Activated CD4-positive, alpha-beta T cell treated with anti-CD3 and anti-CD28 coated beads, Interleukin-2, amount 10 ng/mL, durations not matched to agents 24 days and 14 days (primary cell): ENCODE measurements around the gene SERINC4. TPM values are rescaled to one million over a fixed set of nuclear protein-coding genes. Genes with fewer than 3 reads are reported as not detected.
A peak's percentile ranks its signal among the peaks of the same experiment; 100 is the strongest.
"Not testable (repeated sequence)": the region's sequence is repeated elsewhere in the genome, so short reads cannot be mapped to it uniquely, and the experiment has no call there.

Experiments
- DNase-seq: peaks from one replicate; pipeline ENCODE4 v3.0.0; 2022
- H3K27ac Mint-ChIP-seq: one replicate; pipeline ENCODE4 v1.8.0; 2022; ENCODE audit warnings: mild to moderate bottlenecking, mixed read lengths
- H3K27me3 Mint-ChIP-seq: one replicate; pipeline ENCODE4 v1.8.0; 2022; ENCODE audit warnings: mixed read lengths
- H3K36me3 Mint-ChIP-seq: one replicate; pipeline ENCODE4 v1.8.0; 2022; ENCODE audit warnings: low read depth, mild to moderate bottlenecking, mixed read lengths
- H3K4me1 Mint-ChIP-seq: one replicate; pipeline ENCODE4 v1.8.0; 2021; ENCODE audit warnings: mixed read lengths
- H3K4me3 Mint-ChIP-seq: one replicate; pipeline ENCODE4 v1.8.0; 2022; ENCODE audit warnings: mild to moderate bottlenecking, moderate library complexity, mixed read lengths
- H3K9me3 Mint-ChIP-seq: one replicate; pipeline ENCODE4 v1.8.0; 2021; ENCODE audit warnings: mixed read lengths
- intact Hi-C: fragments of 100-400 bp; cut with micrococcal nuclease; formaldehyde crosslinking; loops from one replicate; pipeline ENCODE4 v1.15.1; 2023
- total RNA-seq: library from RNA; stranded (reverse); gene quantifications from 2 replicates; pipeline ENCODE4 v1.2.3, GENCODE V29; 2022

SERINC4 gene
- total RNA-seq, 1 donor from 2014 or later: 0.28 TPM

GRCh38 chr15:43815064-43815463 lies 15.0 kb upstream of the SERINC4 start:
- H3K9me3 Mint-ChIP-seq, DNase-seq, H3K4me3 Mint-ChIP-seq, H3K27me3 Mint-ChIP-seq, intact Hi-C loops: not testable (repeated sequence)
- Mint-ChIP-seq H3K27ac (peak overlapping the region; percentile 10), H3K4me1 (peaks cover 12% of the 10 kb centered on the region), H3K36me3 (peaks cover 55% of the 10 kb centered on the region)

GRCh38 chr15:43808960-43809678 lies 9.1 kb upstream of the SERINC4 start:
- no peak overlapping the region for H3K27ac Mint-ChIP-seq
- intact Hi-C loops: loop anchor here (10.0 kb wide), 1 partner anchor 624 kb away; the partner anchor contains the start of gene CCNDBP1
- no peaks in the 10 kb centered on the region for H3K9me3 Mint-ChIP-seq
- H3K4me1 Mint-ChIP-seq: peaks cover 11% of the 10 kb centered on the region
- DNase-seq: no peak
- H3K4me3 Mint-ChIP-seq: no peak overlapping the region
- H3K36me3 Mint-ChIP-seq: peaks cover 76% of the 10 kb centered on the region
- no peaks in the 10 kb centered on the region for H3K27me3 Mint-ChIP-seq

GRCh38 chr15:43808435-43808950 lies 8.5 kb upstream of the SERINC4 start:
- no peak for DNase-seq
- H3K4me3 Mint-ChIP-seq: no peak overlapping the region
- no peaks in the 10 kb centered on the region for H3K27me3 Mint-ChIP-seq
- no peak overlapping the region for H3K27ac Mint-ChIP-seq
- no peaks in the 10 kb centered on the region for H3K9me3 Mint-ChIP-seq
- intact Hi-C loops: loop anchor here (10.0 kb wide), 1 partner anchor 624 kb away; the partner anchor contains the start of gene CCNDBP1
- H3K36me3 Mint-ChIP-seq: peaks cover 73% of the 10 kb centered on the region
- peaks cover 11% of the 10 kb centered on the region for H3K4me1 Mint-ChIP-seq

GRCh38 chr15:43802676-43803075 lies 2.7 kb upstream of the SERINC4 start:
- Mint-ChIP-seq H3K4me1 (peaks cover 31% of the 10 kb centered on the region), H3K36me3 (peaks cover 71% of the 10 kb centered on the region)
- not testable (repeated sequence) for H3K4me3 Mint-ChIP-seq, DNase-seq, H3K9me3 Mint-ChIP-seq, H3K27me3 Mint-ChIP-seq, H3K27ac Mint-ChIP-seq
- intact Hi-C loops: loop anchor here (10.0 kb wide), 1 partner anchor 618 kb away; the partner anchor contains the start of gene CCNDBP1

GRCh38 chr15:43800286-43801141 lies 494 bp upstream of the SERINC4 start, which contains the start of gene HYPK:
HYPK (plus strand) TSS chr15:43800599; CDS start chr15:43800623, 24 bp downstream.
- peak; percentile 98 for DNase-seq
- no peaks in the 10 kb centered on the region for H3K27me3 Mint-ChIP-seq
- H3K4me1 Mint-ChIP-seq: peaks cover 34% of the 10 kb centered on the region
- peaks cover 71% of the 10 kb centered on the region for H3K36me3 Mint-ChIP-seq
- peak within 1 kb of the TSS; percentile 98 for H3K27ac Mint-ChIP-seq
- intact Hi-C loops: loop anchor here (1.0 to 10.0 kb wide), 3 partner anchors 8 to 616 kb away; partner anchors contain the start of genes CCNDBP1, MFAP1 and SERF2
- H3K9me3 Mint-ChIP-seq: no peaks in the 10 kb centered on the region
- peak within 1 kb of the TSS; percentile 96 for H3K4me3 Mint-ChIP-seq

- intact Hi-C loops: no loop called here
- peak overlapping the region; percentile 98 for H3K27ac Mint-ChIP-seq
Observed at GRCh38 chr15:43799209-43799944, 643 bp downstream of the SERINC4 start.

GRCh38 chr15:43796566-43796965 lies 3.5 kb downstream of the SERINC4 start:
- no peaks in the 10 kb centered on the region for H3K9me3 Mint-ChIP-seq
- H3K27me3 Mint-ChIP-seq: no peaks in the 10 kb centered on the region
- H3K4me3 Mint-ChIP-seq: no peak overlapping the region
- peak overlapping the region; percentile 3 for H3K27ac Mint-ChIP-seq
- no peak for DNase-seq
- peaks cover 82% of the 10 kb centered on the region for H3K36me3 Mint-ChIP-seq
- H3K4me1 Mint-ChIP-seq: peaks cover 51% of the 10 kb centered on the region
- intact Hi-C loops: no loop called here

More at GRCh38 chr15:43799209-43799944, 643 bp downstream of the SERINC4 start:
- peak overlapping the region; percentile 96 for H3K4me3 Mint-ChIP-seq
- H3K27me3 Mint-ChIP-seq: no peaks in the 10 kb centered on the region
- no peaks in the 10 kb centered on the region for H3K9me3 Mint-ChIP-seq
- no peak for DNase-seq
- H3K4me1 Mint-ChIP-seq: peaks cover 40% of the 10 kb centered on the region
- peaks cover 71% of the 10 kb centered on the region for H3K36me3 Mint-ChIP-seq

GRCh38 chr15:43795997-43796396 lies 4.0 kb downstream of the SERINC4 start:
- no peak overlapping the region for H3K27ac Mint-ChIP-seq
- H3K27me3 Mint-ChIP-seq: no peaks in the 10 kb centered on the region
- H3K36me3 Mint-ChIP-seq: peaks cover 76% of the 10 kb centered on the region
- H3K9me3 Mint-ChIP-seq: no peaks in the 10 kb centered on the region
- intact Hi-C loops: no loop called here
- peaks cover 48% of the 10 kb centered on the region for H3K4me1 Mint-ChIP-seq
- DNase-seq: no peak
- H3K4me3 Mint-ChIP-seq: no peak overlapping the region

GRCh38 chr15:43795197-43795596 lies 4.8 kb downstream of the SERINC4 start:
- Mint-ChIP-seq H3K9me3 (no peaks in the 10 kb centered on the region), H3K4me3 (peak overlapping the region; percentile 7), H3K27ac (no peak overlapping the region), H3K4me1 (peaks cover 45% of the 10 kb centered on the region), H3K27me3 (no peaks in the 10 kb centered on the region), H3K36me3 (peaks cover 69% of the 10 kb centered on the region)
- DNase-seq: no peak
- intact Hi-C loops: no loop called here

- Mint-ChIP-seq H3K27ac (peak overlapping the region; percentile 71), H3K4me1 (peaks cover 37% of the 10 kb centered on the region), H3K36me3 (peaks cover 63% of the 10 kb centered on the region), H3K27me3 (no peaks in the 10 kb centered on the region), H3K4me3 (peak overlapping the region; percentile 98), H3K9me3 (no peaks in the 10 kb centered on the region)
- DNase-seq: no peak
- intact Hi-C loops: no loop called here
Observed at GRCh38 chr15:43794269-43795037, 5.6 kb downstream of the SERINC4 start.

GRCh38 chr15:43793647-43794046 lies 6.4 kb downstream of the SERINC4 start:
- Mint-ChIP-seq H3K27ac (peak overlapping the region; percentile 97), H3K36me3 (peaks cover 56% of the 10 kb centered on the region), H3K27me3 (no peaks in the 10 kb centered on the region), H3K4me3 (peak overlapping the region; percentile 98), H3K9me3 (no peaks in the 10 kb centered on the region), H3K4me1 (peaks cover 33% of the 10 kb centered on the region)
- DNase-seq: no peak
- intact Hi-C loops: loop anchor here (2.0 kb wide), 2 partner anchors 33 to 45 kb away; partner anchors contain the start of gene WDR76

- peaks cover 51% of the 10 kb centered on the region for H3K36me3 Mint-ChIP-seq
- intact Hi-C loops: loop anchor here (1.0 to 2.0 kb wide), 3 partner anchors 7 to 44 kb away; partner anchors contain the start of genes HYPK, SERINC4 and WDR76
- no peaks in the 10 kb centered on the region for H3K27me3 Mint-ChIP-seq
- peaks cover 28% of the 10 kb centered on the region for H3K4me1 Mint-ChIP-seq
- peak overlapping the region; percentile 97 for H3K27ac Mint-ChIP-seq
- peak overlapping the region; percentile 98 for H3K4me3 Mint-ChIP-seq
- no peaks in the 10 kb centered on the region for H3K9me3 Mint-ChIP-seq
- DNase-seq: peak; percentile 80
Observed at GRCh38 chr15:43792761-43793476, 7.1 kb downstream of the SERINC4 start.
